C4-2B (cell line): ENCODE measurements around the gene KDM5A.

Source experiments
- H3K27ac ChIP-seq: fragments of 450-650 bp; 2 replicates; pipeline ENCODE4 v1.5.1; 2017
- CTCF ChIP-seq: fragments of 450-650 bp; conservative IDR thresholded peaks from 2 replicates; pipeline ENCODE4 v1.5.1; 2017; ENCODE audit warnings: mild to moderate bottlenecking
- ZFX ChIP-seq: fragments of 450-650 bp; IDR thresholded peaks from 2 replicates; pipeline ENCODE4 v1.6.1; 2017

KDM5A gene

GRCh38 chr12:295132-295531, 94.0 kb downstream of the KDM5A start:
- no peak for TF ChIP-seq CTCF
- TF ChIP-seq ZFX = no peak
- H3K27ac ChIP-seq = no peak overlapping the region

- TF ChIP-seq ZFX (no peak), CTCF (no peak)
- no peak overlapping the region for H3K27ac ChIP-seq
Measured at GRCh38 chr12:293199-293598, 95.9 kb downstream of the KDM5A start.

- no peak for TF ChIP-seq CTCF
- no peak for TF ChIP-seq ZFX
- H3K27ac ChIP-seq = no peak overlapping the region
Measured at GRCh38 chr12:292186-292585, 96.9 kb downstream of the KDM5A start.

GRCh38 chr12:291153-291723, 97.9 kb downstream of the KDM5A start:
- TF ChIP-seq ZFX (no peak), CTCF (no peak)
- no peak overlapping the region for H3K27ac ChIP-seq

GRCh38 chr12:288687-289086, 100.4 kb downstream of the KDM5A start:
- H3K27ac ChIP-seq = no peak overlapping the region
- TF ChIP-seq ZFX (no peak), CTCF (no peak)

- no peak for TF ChIP-seq CTCF
- TF ChIP-seq ZFX = no peak
- H3K27ac ChIP-seq = no peak overlapping the region
Measured at GRCh38 chr12:286531-287300, 102.4 kb downstream of the KDM5A start.

GRCh38 chr12:278046-278445, 111.1 kb downstream of the KDM5A start:
- no peak for TF ChIP-seq ZFX
- no peak for TF ChIP-seq CTCF
- H3K27ac ChIP-seq = no peak overlapping the region
